Kidney (tissue), 14 donors: Measurements from ENCODE around the gene KBTBD2. TPM values are rescaled to one million over a fixed set of nuclear protein-coding genes. Genes with fewer than 3 reads are reported as not detected.

Source experiments
- DNase-seq, 5 donors: peaks; one replicate each; pipeline ENCODE4 v3.0.0-alpha.2; 2013 to 2020
- FAIRE-seq: peaks from 2 replicates; lab custom pipeline; 2012; peaks lifted over from hg19 to GRCh38; lab: Jason Lieb, UNC
- H3K27ac ChIP-seq, 2 donors: one replicate each; pipeline ENCODE4 v1.7.0; 2013; ENCODE audit warnings: low read depth in 2 of 2, low read length in 2 of 2, inconsistent platforms in 1 of 2
- H3K27me3 ChIP-seq: one replicate; pipeline ENCODE4 v1.7.1; 2013; ENCODE audit warnings: low read length, inconsistent platforms; ENCODE audit not compliant: control insufficient read depth, insufficient read depth
- H3K36me3 ChIP-seq, 3 donors: one replicate each; pipeline versions ENCODE4 v1.7.0 to v1.7.1; 2013; ENCODE audit warnings: low read length in 3 of 3, control low read depth in 1 of 3, inconsistent platforms in 1 of 3; ENCODE audit not compliant: insufficient read depth in 3 of 3, control insufficient read depth in 2 of 3
- H3K4me1 ChIP-seq, 3 donors: one replicate each; pipeline versions ENCODE4 v1.7.0 to v1.7.1; 2013; ENCODE audit warnings: low read length in 3 of 3, inconsistent platforms in 1 of 3, low read depth in 1 of 3; ENCODE audit not compliant: control insufficient read depth in 2 of 3, insufficient read depth in 2 of 3
- H3K4me3 ChIP-seq, 3 donors: one replicate each; pipeline versions ENCODE4 v1.7.0 to v1.8.1; 2013; ENCODE audit warnings: low read length in 3 of 3, control low read depth in 1 of 3, inconsistent platforms in 1 of 3
- H3K9ac ChIP-seq, 3 donors: one replicate each; pipeline versions ENCODE4 v1.7.0 to v1.7.1; 2013; ENCODE audit warnings: low read length in 3 of 3, control low read depth in 1 of 3, inconsistent platforms in 1 of 3
- H3K9me3 ChIP-seq, 3 donors: one replicate each; pipeline versions ENCODE4 v1.7.0 to v1.7.1; 2013; ENCODE audit warnings: low read length in 3 of 3, control low read depth in 1 of 3, inconsistent platforms in 1 of 3; ENCODE audit not compliant: control insufficient read depth in 2 of 3, insufficient read depth in 1 of 3
- intact Hi-C: fragments of 100-400 bp; cut with DNase I; formaldehyde crosslinking; loops from one replicate; pipeline ENCODE4 v1.11.1; 2022
- polyA plus RNA-seq: library from polyadenylated mRNA; stranded (reverse); fragments of 350-450 nt; fragmentation: Illumina TruSeq; extraction: RNeasy Lipid Tissue Mini Kit (QIAGEN cat#74804); gene quantifications from one replicate; pipeline ENCODE4 v1.2.3, GENCODE V29; 2014; ENCODE audit warnings: low read depth, low replicate concordance; ENCODE audit not compliant: insufficient read depth
- total RNA-seq: library from RNA; stranded (reverse); fragmentation: NEBNext Ultra II Directional; extraction: Animal tissue kit (Norgen Biotek cat#: 25700); gene quantifications from one replicate; pipeline ENCODE4 v1.2.1, GENCODE V29; 2021
- TF ChIP-seq, protein P1 (sequence below): IDR thresholded peaks from 3 replicates; pipeline ENCODE4 v1.5.1; 2012; ENCODE audit warnings: mild to moderate bottlenecking, moderate library complexity, borderline replicate concordance; ENCODE audit not compliant: insufficient read depth; ENCODE audit errors: extremely low read depth
- donor health status: control.
- donor health status: control.
- donor health status: control.
- donor health status: control.
- donor health status: control.
- donor health status: DM: yes; HTN: yes; CAD: no.
- donor health status: Normal renal cell carcinoma (clear cell type).

KBTBD2 gene
- total and polyA plus RNA-seq, 2 donors from 2014 or later: 12.1 to 34.0 TPM

- no peak for FAIRE-seq
- peak in 3 of 5 donors; percentile 55 to 85 (median 74) for DNase-seq
- Histone ChIP-seq H3K4me3 (no peak overlapping the region), H3K36me3 (no peaks in the 10 kb centered on the region), H3K4me1 (peaks cover 0 to 9% (median 3%) of the 10 kb centered on the region in 3 donors), H3K9ac (no peak overlapping the region), H3K27me3 (no peaks in the 10 kb centered on the region), H3K27ac (no peak overlapping the region), H3K9me3 (no peaks in the 10 kb centered on the region)
- intact Hi-C loops: no loop called here
- TF ChIP-seq, protein P1, sequence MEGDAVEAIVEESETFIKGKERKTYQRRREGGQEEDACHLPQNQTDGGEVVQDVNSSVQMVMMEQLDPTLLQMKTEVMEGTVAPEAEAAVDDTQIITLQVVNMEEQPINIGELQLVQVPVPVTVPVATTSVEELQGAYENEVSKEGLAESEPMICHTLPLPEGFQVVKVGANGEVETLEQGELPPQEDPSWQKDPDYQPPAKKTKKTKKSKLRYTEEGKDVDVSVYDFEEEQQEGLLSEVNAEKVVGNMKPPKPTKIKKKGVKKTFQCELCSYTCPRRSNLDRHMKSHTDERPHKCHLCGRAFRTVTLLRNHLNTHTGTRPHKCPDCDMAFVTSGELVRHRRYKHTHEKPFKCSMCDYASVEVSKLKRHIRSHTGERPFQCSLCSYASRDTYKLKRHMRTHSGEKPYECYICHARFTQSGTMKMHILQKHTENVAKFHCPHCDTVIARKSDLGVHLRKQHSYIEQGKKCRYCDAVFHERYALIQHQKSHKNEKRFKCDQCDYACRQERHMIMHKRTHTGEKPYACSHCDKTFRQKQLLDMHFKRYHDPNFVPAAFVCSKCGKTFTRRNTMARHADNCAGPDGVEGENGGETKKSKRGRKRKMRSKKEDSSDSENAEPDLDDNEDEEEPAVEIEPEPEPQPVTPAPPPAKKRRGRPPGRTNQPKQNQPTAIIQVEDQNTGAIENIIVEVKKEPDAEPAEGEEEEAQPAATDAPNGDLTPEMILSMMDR: no peak
Observed at GRCh38 chr7:32937344-32938174, 46.0 kb upstream of the KBTBD2 start.

DNA sequence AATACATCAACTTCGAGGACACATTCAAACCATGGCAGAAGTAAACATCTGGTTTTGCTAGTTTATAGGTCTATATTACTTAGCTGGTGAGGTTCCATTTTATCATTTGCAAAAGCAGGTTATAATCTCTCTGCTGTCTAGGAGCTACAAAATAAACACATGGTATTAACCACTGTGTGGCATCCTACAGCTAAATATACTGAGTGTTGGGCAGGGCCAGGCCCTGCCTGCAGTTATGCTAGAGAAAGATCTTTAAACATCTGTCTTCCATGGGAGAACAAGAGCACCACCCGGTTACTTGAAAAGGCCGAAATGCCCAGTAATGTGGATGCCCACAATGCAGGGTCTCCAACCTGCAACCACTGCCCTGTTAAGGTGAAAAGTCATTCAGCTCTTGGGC lies 45.1 kb upstream of the KBTBD2 start:
- TF ChIP-seq, protein P1: no peak
- intact Hi-C loops: no loop called here
- peaks cover 0 to 6% (median 3%) of the 10 kb centered on the region in 3 donors for H3K4me1 ChIP-seq
- no peak overlapping the region for H3K27ac ChIP-seq
- H3K27me3 ChIP-seq: no peaks in the 10 kb centered on the region
- no peaks in the 10 kb centered on the region for H3K9me3 ChIP-seq
- no peak overlapping the region for H3K9ac ChIP-seq
- H3K4me3 ChIP-seq: no peak overlapping the region
- no peak for FAIRE-seq
- peaks cover 0 to under 1% (median 0%) of the 10 kb centered on the region in 3 donors for H3K36me3 ChIP-seq
- no peak for DNase-seq

DNA sequence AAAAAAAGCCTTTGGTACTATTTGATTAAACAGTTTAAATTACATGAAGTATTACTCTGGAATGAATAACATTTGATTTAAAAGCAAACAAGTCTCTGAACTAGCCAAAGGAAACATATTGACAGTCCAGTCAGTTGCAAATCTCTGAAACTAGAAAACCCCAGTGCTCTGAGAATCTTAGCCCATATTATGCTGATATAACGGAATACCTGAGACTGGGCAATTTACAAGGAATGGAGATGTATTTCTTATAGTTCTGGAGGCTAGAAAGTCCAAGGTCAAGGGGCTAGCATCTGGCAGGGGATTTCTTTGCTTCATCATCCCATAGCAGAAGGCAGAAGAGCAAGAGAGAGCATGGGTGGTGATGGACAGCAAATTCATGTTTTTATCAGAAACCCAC lies 44.0 kb upstream of the KBTBD2 start:
- no peak for DNase-seq
- Histone ChIP-seq H3K27me3 (no peaks in the 10 kb centered on the region), H3K4me1 (peaks cover 0 to 4% (median 0%) of the 10 kb centered on the region in 3 donors), H3K9ac (no peak overlapping the region), H3K9me3 (no peaks in the 10 kb centered on the region), H3K4me3 (no peak overlapping the region), H3K36me3 (peaks cover 0 to 3% (median 0%) of the 10 kb centered on the region in 3 donors), H3K27ac (no peak overlapping the region)
- TF ChIP-seq, protein P1: no peak
- intact Hi-C loops: no loop called here
- FAIRE-seq: no peak
